Measurements from ENCODE around the gene RIMOC1. TPM values are rescaled to one million over a fixed set of nuclear protein-coding genes. Genes with fewer than 3 reads are reported as not detected.

Gene RIMOC1
- total RNA-seq, 4 donors from 2014 or later = 11.6 to 19.1 (median 12.4) TPM

DNA sequence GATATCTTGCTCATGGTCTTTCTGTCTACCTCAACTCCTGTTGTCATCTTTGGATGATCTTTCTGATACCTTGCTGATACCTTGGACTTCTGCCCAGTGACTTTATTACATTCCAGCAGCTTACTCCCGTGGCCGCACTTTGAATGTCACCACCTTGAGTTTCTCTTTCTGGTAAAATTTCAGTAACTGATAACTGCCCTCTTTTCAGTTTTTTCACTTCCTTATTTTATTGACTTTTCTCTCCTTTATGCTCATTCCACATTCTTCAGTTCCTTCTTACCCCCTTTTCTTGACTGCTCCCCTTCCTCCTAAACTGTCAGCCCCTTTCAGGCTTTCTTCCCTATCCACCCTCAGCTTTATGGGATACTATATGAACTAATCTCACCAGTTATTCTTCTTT lies 14.0 kb downstream of the RIMOC1 start:
- no peak for TF ChIP-seq POLR2A (IDR thresholded peaks at IDR 0.05)
- TF ChIP-seq, protein P1, sequence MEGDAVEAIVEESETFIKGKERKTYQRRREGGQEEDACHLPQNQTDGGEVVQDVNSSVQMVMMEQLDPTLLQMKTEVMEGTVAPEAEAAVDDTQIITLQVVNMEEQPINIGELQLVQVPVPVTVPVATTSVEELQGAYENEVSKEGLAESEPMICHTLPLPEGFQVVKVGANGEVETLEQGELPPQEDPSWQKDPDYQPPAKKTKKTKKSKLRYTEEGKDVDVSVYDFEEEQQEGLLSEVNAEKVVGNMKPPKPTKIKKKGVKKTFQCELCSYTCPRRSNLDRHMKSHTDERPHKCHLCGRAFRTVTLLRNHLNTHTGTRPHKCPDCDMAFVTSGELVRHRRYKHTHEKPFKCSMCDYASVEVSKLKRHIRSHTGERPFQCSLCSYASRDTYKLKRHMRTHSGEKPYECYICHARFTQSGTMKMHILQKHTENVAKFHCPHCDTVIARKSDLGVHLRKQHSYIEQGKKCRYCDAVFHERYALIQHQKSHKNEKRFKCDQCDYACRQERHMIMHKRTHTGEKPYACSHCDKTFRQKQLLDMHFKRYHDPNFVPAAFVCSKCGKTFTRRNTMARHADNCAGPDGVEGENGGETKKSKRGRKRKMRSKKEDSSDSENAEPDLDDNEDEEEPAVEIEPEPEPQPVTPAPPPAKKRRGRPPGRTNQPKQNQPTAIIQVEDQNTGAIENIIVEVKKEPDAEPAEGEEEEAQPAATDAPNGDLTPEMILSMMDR (IDR thresholded peaks at IDR 0.05) = no peak
- no peaks in the 10 kb centered on the region for H3K9me3 ChIP-seq
- H3K36me3 ChIP-seq = peaks cover 0 to 76% (median 0%) of the 10 kb centered on the region in 3 donors
- no peak for DNase-seq
- H3K4me1 ChIP-seq = no peaks in the 10 kb centered on the region
- H3K27ac ChIP-seq = no peak overlapping the region
- H3K4me3 ChIP-seq = no peak overlapping the region
- H3K27me3 ChIP-seq = no peaks in the 10 kb centered on the region

DNA sequence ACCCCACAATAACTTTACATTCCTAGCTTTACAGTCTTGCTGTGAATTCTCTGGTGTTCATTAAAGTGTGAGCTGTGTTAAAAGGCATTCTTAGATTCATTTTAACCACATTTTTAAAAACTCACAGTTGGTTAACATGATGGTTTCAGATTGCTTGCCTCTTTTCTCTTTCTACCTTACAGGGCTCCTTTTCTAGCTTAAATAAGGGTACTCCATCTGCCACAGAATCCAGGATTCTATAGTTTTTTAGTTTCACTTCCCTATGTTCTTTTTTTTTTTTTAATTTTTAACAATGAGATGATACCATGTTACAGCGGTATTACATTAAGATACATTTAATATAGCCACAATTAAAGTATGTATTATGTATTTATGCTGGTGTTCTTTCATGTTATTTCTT lies 17.0 kb downstream of the RIMOC1 start:
- Histone ChIP-seq H3K27ac (no peak overlapping the region), H3K4me1 (peaks cover 0 to 2% (median under 1%) of the 10 kb centered on the region in 4 donors), H3K27me3 (no peaks in the 10 kb centered on the region), H3K4me3 (no peak overlapping the region), H3K9me3 (no peaks in the 10 kb centered on the region), H3K36me3 (peaks cover 0 to 50% (median 0%) of the 10 kb centered on the region in 3 donors)
- no peak for DNase-seq
- no peak for TF ChIP-seq POLR2A (IDR thresholded peaks at IDR 0.05)
- TF ChIP-seq, protein P1 (IDR thresholded peaks at IDR 0.05) = no peak

DNA sequence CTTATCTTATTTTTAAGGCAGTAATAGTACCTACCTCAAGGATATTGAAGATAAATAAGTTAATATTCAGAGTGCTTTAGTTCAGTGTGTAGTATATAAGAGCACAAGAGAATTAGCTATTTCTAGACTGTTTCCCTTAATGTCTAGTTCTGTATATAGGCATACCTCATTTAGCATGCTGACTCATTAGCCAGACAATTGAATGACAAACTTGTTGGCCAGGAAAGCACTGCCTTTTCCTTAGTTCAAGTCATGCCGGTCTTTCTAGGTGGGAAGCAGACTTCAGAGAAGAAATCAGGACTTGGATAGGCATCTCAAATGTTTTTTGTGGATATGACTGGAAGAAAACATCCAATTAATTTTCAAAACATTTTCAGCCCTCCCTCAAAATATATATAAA lies 17.7 kb downstream of the RIMOC1 start:
- no peak for TF ChIP-seq POLR2A (IDR thresholded peaks at IDR 0.05)
- TF ChIP-seq, protein P1 (IDR thresholded peaks at IDR 0.05) = no peak

DNA sequence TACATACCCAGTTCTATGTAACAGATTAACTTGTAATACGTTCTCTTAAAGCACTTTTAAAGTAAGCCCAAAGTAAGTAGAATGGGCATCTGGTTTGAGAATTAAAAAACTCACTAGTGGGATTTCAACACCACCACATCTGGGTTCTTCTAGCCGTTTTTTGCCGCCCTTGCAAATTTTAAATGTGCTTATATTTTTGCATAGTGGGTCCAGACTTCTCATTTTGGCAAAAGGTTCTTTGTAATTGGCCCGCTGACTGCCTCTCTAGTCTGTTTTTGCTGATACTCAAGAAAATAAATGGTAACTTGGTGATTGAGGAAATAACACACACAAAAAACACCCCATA lies 20.4 kb downstream of the RIMOC1 start:
- Histone ChIP-seq H3K4me3 (peak overlapping the region; percentile 75 to 85 (median 79)), H3K9me3 (no peaks in the 10 kb centered on the region), H3K27ac (peak overlapping the region; percentile 89 to 96 (median 92)), H3K36me3 (peaks cover 0 to 18% (median 0%) of the 10 kb centered on the region in 3 donors), H3K4me1 (peaks cover 0 to 5% (median 1%) of the 10 kb centered on the region in 4 donors), H3K27me3 (no peaks in the 10 kb centered on the region)
- no peak for DNase-seq
- no peak for TF ChIP-seq POLR2A (IDR thresholded peaks at IDR 0.05)
- TF ChIP-seq, protein P1 (IDR thresholded peaks at IDR 0.05) = no peak

More for the DNA sequence above, 17.7 kb downstream of the RIMOC1 start:
- Histone ChIP-seq H3K36me3 (peaks cover 0 to 43% (median 0%) of the 10 kb centered on the region in 3 donors), H3K9me3 (no peaks in the 10 kb centered on the region), H3K27me3 (no peaks in the 10 kb centered on the region), H3K4me3 (no peak overlapping the region), H3K4me1 (peaks cover 0 to 5% (median 1%) of the 10 kb centered on the region in 4 donors), H3K27ac (no peak overlapping the region)
- no peak for DNase-seq

DNA sequence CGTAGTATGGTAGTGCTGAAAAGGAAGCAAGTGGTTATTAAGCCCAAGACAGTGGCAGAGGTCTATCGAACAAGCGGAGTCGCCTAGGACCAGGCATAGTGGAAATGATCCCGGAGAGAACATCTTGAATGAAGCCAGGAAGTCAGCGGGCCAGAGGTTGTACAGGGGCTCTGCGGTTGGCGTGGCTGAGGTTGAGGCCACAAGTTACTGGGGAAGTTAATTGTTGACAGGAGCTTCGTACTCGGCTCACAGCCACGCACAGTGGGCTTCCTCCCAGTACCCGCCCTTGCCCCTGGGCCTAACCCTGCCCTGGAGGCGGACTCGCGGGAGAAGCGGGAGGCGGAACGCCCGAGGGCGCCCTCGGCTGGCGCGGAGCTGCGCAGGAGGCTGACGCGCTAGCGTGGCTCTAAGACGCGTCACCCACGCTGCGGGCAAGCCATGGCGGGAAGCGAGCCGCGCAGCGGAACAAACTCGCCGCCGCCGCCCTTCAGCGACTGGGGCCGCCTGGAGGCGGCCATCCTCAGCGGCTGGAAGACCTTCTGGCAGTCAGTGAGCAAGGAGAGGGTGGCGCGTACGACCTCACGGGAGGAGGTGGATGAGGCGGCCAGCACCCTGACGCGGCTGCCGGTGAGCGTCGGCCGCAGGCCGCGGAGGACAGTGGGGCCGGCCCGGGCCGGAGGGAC lies 20.9 kb downstream of the RIMOC1 start, which contains the start of gene FBXO4:
FBXO4 (plus strand) TSS at position 410 of the 683 bp plus-strand sequence; CDS start at position 439, 29 bp downstream.
- TF ChIP-seq POLR2A (IDR thresholded peaks at IDR 0.05) = peak; percentile 61 to 74
- TF ChIP-seq, protein P1 (IDR thresholded peaks at IDR 0.05) = peak in 5 of 6 experiments; percentile 20 to 55 (median 49)
- H3K27me3 ChIP-seq = no peaks in the 10 kb centered on the region
- H3K36me3 ChIP-seq = peaks cover 0 to 18% (median 0%) of the 10 kb centered on the region in 3 donors
- peak within 1 kb of the TSS; percentile 75 to 85 (median 79) for H3K4me3 ChIP-seq
- H3K4me1 ChIP-seq = peaks cover 0 to 5% (median 1%) of the 10 kb centered on the region in 4 donors
- no peaks in the 10 kb centered on the region for H3K9me3 ChIP-seq
- H3K27ac ChIP-seq = peak within 1 kb of the TSS; percentile 89 to 96 (median 92)
- DNase-seq = peak; percentile 75 to 94 (median 92)
